OCI-LY7 (cell line): ENCODE results near the gene ALPL.

Experiments used
- EZH2phosphoT487 ChIP-seq: fragments of 200-600 bp; sonication (generic); IDR thresholded peaks from 2 replicates; pipeline ENCODE4 v1.6.1; 2018; ENCODE audit warnings: low read depth, borderline replicate concordance, mild to moderate bottlenecking, mixed run types, antibody characterized with exemption, low read length, moderate library complexity, mixed read lengths
- TF ChIP-seq, protein P1 (sequence below): fragments of 200-600 bp; sonication (generic); conservative IDR thresholded peaks from 2 replicates; pipeline ENCODE4 v1.5.1; 2014; ENCODE audit warnings: mild to moderate bottlenecking, antibody characterized with exemption, low read length, moderate library complexity, mixed read lengths

DNA sequence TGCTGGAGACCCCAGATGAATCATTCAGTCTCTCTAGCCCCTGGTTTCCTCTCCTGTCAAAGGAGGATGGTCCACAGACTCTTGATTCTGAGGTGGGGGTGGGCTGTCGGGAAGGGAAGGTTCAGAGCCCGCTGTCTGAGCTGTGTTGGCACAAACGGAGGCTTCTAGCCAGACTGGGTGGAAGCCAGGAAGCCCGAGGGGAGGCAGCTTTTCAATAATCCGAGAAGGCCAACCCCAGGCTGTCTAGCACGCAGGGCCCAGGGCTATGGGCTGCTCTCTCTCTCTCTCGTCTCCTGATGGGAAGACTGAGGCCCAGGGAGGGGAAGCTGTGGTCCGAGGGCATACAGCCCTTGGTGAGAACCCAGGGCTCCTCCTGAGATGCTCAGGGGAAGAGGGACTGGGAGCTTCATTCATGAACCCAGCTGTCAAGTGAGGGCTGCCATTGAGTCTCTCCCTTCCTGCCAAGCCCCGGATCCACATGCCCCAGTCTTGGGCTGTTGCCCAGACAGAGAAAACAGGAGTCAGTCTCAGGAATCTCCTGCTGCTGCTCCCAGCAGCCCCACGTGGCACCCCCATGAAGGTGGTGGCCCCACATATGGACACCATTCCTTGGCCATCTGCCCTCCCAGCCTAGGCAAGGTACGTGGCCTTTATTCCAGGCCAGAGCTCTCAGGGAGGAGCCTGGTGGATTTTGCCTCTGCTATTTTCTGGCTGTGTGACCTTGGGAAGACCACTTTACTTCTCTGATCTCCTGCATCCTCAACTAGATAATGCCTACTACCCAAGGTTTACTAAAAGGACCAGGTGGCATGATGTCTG, 115.6 kb downstream of the ALPL start:
- TF ChIP-seq, protein P1, sequence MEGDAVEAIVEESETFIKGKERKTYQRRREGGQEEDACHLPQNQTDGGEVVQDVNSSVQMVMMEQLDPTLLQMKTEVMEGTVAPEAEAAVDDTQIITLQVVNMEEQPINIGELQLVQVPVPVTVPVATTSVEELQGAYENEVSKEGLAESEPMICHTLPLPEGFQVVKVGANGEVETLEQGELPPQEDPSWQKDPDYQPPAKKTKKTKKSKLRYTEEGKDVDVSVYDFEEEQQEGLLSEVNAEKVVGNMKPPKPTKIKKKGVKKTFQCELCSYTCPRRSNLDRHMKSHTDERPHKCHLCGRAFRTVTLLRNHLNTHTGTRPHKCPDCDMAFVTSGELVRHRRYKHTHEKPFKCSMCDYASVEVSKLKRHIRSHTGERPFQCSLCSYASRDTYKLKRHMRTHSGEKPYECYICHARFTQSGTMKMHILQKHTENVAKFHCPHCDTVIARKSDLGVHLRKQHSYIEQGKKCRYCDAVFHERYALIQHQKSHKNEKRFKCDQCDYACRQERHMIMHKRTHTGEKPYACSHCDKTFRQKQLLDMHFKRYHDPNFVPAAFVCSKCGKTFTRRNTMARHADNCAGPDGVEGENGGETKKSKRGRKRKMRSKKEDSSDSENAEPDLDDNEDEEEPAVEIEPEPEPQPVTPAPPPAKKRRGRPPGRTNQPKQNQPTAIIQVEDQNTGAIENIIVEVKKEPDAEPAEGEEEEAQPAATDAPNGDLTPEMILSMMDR: no peak
- no peak for TF ChIP-seq EZH2phosphoT487
